Mesenchymal stem cell (in vitro differentiated cells and primary cell): ENCODE measurements around the gene TMEM253.

Experiments
- DNase-seq: peaks from one replicate; pipeline ENCODE4 v3.0.0-alpha.2; 2013
- H2AFZ ChIP-seq: one replicate; pipeline ENCODE4 v1.6.1; 2013; ENCODE audit warnings: low read depth, mild to moderate bottlenecking, control low read depth, inconsistent platforms, low read length, moderate library complexity
- H2AK5ac ChIP-seq: 2 replicates; pipeline ENCODE4 v1.6.1; 2013; ENCODE audit warnings: low read length, moderate library complexity, mild to moderate bottlenecking, inconsistent platforms; ENCODE audit not compliant: severe bottlenecking
- H2BK120ac ChIP-seq: one replicate; pipeline ENCODE4 v1.6.1; 2013; ENCODE audit warnings: low read depth, mild to moderate bottlenecking, inconsistent platforms, low read length, moderate library complexity
- H2BK12ac ChIP-seq, 2 experiments: one replicate each; pipeline ENCODE4 v1.6.1; 2013; ENCODE audit warnings: inconsistent platforms in 2 of 2, low read length in 2 of 2, mild to moderate bottlenecking in 2 of 2, moderate library complexity in 2 of 2, control low read depth in 1 of 2
- H2BK15ac ChIP-seq: one replicate; pipeline ENCODE4 v1.6.1; 2013; ENCODE audit warnings: mild to moderate bottlenecking, low read depth, inconsistent platforms; ENCODE audit not compliant: poor library complexity, severe bottlenecking
- H2BK5ac ChIP-seq: 2 replicates; pipeline ENCODE4 v1.6.1; 2013; ENCODE audit warnings: low read depth, mild to moderate bottlenecking, low read length, control low read depth, inconsistent platforms; ENCODE audit not compliant: poor library complexity, severe bottlenecking
- H3K14ac ChIP-seq, 2 experiments: one replicate each; pipeline ENCODE4 v1.6.1; 2013; ENCODE audit warnings: inconsistent platforms in 2 of 2, low read length in 2 of 2, control low read depth in 1 of 2, mild to moderate bottlenecking in 1 of 2, moderate library complexity in 1 of 2
- H3K18ac ChIP-seq, 2 experiments: one replicate each; pipeline ENCODE4 v1.6.1; 2013; ENCODE audit warnings: inconsistent platforms in 2 of 2, low read length in 2 of 2, control low read depth in 1 of 2, low read depth in 1 of 2, mild to moderate bottlenecking in 1 of 2
- H3K23ac ChIP-seq, 2 experiments: one replicate each; pipeline ENCODE4 v1.6.1; 2013; ENCODE audit warnings: inconsistent platforms in 2 of 2, low read length in 2 of 2, mild to moderate bottlenecking in 2 of 2, moderate library complexity in 2 of 2, control low read depth in 1 of 2
- H3K27ac ChIP-seq: 2 replicates; pipeline ENCODE4 v1.5.1; 2013; ENCODE audit warnings: mild to moderate bottlenecking, moderate library complexity, low read length, control low read depth, inconsistent platforms; ENCODE audit not compliant: poor library complexity, severe bottlenecking
- H3K27me3 ChIP-seq, 2 experiments: 2 replicates each; pipeline versions ENCODE4 v1.6.1 to v1.7.0; 2013; ENCODE audit warnings: low read length in 2 of 2, mild to moderate bottlenecking in 2 of 2, moderate library complexity in 2 of 2, control low read depth in 1 of 2, inconsistent platforms in 1 of 2; ENCODE audit not compliant: control insufficient read depth in 1 of 2, insufficient read depth in 1 of 2
- H3K36me3 ChIP-seq, 2 experiments: 2 replicates each; pipeline versions ENCODE4 v1.6.1 to v1.7.0; 2013; ENCODE audit warnings: low read length in 2 of 2, control low read depth in 1 of 2, inconsistent platforms in 1 of 2, low read depth in 1 of 2, mild to moderate bottlenecking in 1 of 2; ENCODE audit not compliant: insufficient read depth in 2 of 2, control insufficient read depth in 1 of 2
- H3K4ac ChIP-seq, 2 experiments: one replicate each; pipeline ENCODE4 v1.6.1; 2013; ENCODE audit warnings: inconsistent platforms in 2 of 2, low read length in 2 of 2, mild to moderate bottlenecking in 2 of 2, moderate library complexity in 2 of 2, control low read depth in 1 of 2, low read depth in 1 of 2
- H3K4me1 ChIP-seq: 2 replicates; pipeline ENCODE4 v1.6.1; 2013; ENCODE audit warnings: low read depth, low read length, control low read depth; ENCODE audit not compliant: control insufficient read depth, insufficient read depth
- H3K4me2 ChIP-seq: 2 replicates; pipeline ENCODE4 v1.6.1; 2013; ENCODE audit warnings: low read length, mild to moderate bottlenecking, inconsistent platforms; ENCODE audit not compliant: poor library complexity, severe bottlenecking
- H3K4me3 ChIP-seq, 2 experiments: 2 replicates each; pipeline versions ENCODE4 v1.5.1 to v1.7.0; 2013; ENCODE audit warnings: low read length in 2 of 2, mild to moderate bottlenecking in 2 of 2, control low read depth in 1 of 2, low read depth in 1 of 2; ENCODE audit not compliant: insufficient read depth in 1 of 2
- H3K79me1 ChIP-seq: replicated peaks from 2 replicates; pipeline ENCODE4 v1.6.1; 2013; ENCODE audit warnings: mild to moderate bottlenecking, control low read depth, low read length, inconsistent platforms; ENCODE audit not compliant: poor library complexity, severe bottlenecking
- H3K9ac ChIP-seq: 2 replicates; pipeline ENCODE4 v1.7.0; 2013; ENCODE audit warnings: mild to moderate bottlenecking, low read length, moderate library complexity
- H3K9me3 ChIP-seq: 2 replicates; pipeline ENCODE4 v1.7.0; 2013; ENCODE audit warnings: mild to moderate bottlenecking, low read length; ENCODE audit not compliant: control insufficient read depth
- H4K8ac ChIP-seq: one replicate; pipeline ENCODE4 v1.6.1; 2013; ENCODE audit warnings: inconsistent platforms, mild to moderate bottlenecking, low read length, moderate library complexity
- H4K91ac ChIP-seq: one replicate; pipeline ENCODE4 v1.6.1; 2013; ENCODE audit warnings: mild to moderate bottlenecking, low read length, inconsistent platforms
- WGBS: methylation state at CpG from one replicate; pipeline ENCODE4 v1.1.7; 2013; ENCODE audit warnings: mixed read lengths; 5-methylcytosine and 5-hydroxymethylcytosine counted together

TMEM253 gene

DNA sequence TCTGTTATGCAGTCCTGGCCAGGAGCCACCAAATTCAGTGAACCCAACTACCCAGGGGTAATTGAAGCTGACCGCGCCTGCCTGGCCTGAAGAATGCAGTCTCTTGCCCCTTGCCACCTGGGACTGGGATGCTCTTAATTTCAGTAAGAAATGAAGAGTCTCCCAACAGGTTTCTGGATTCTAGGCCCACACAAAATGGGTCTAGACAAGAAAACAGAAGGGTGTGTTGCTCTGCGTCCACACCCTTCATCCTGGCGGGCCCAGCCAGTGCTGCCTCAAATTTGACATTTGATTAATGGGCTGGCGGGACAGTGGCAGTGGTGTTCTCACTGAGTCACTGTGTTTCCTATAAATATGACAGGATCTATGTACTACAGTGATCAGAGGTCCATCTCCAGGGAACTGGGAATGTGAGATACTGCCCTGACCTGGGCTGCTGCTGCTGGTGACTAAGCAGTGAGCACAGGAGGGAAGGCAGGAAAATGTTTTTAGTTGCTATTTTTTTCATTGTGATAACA, 6.5 kb downstream of the TMEM253 start:
- Histone ChIP-seq H3K27ac (peak overlapping the region; percentile 41), H3K36me3 (no peaks in the 10 kb centered on the region), H2BK15ac (no peak overlapping the region), H2AFZ (peak overlapping the region; percentile 92), H2BK12ac (peak overlapping the region in 1 of 2 experiments; percentile 64), H3K4me3 (no peak overlapping the region), H3K79me1 (peaks cover 5% of the 10 kb centered on the region), H4K91ac (no peak overlapping the region), H3K27me3 (peaks cover 0 to 24% of the 10 kb centered on the region in 2 experiments), H4K8ac (no peak overlapping the region), H3K9ac (peak overlapping the region; percentile 99), H2AK5ac (no peak overlapping the region), H2BK5ac (no peak overlapping the region), H3K4me1 (peaks cover 15% of the 10 kb centered on the region), H3K18ac (no peak overlapping the region), H3K23ac (no peak overlapping the region), H3K4me2 (no peak overlapping the region), H3K4ac (no peak overlapping the region), H3K14ac (no peak overlapping the region), H2BK120ac (no peak overlapping the region), H3K9me3 (no peaks in the 10 kb centered on the region)
- WGBS = 52% methylated on average over 5 of the region's 5 CpGs
- peak; percentile 54 for DNase-seq

GRCh38 chr14:21108791-21109190, 7.9 kb downstream of the TMEM253 start:
- Histone ChIP-seq H4K91ac (no peak overlapping the region), H3K4ac (no peak overlapping the region), H4K8ac (no peak overlapping the region), H3K14ac (no peak overlapping the region), H3K36me3 (no peaks in the 10 kb centered on the region), H3K4me2 (no peak overlapping the region), H3K4me1 (peaks cover 8% of the 10 kb centered on the region), H3K27ac (no peak overlapping the region), H2AFZ (no peak overlapping the region), H3K18ac (no peak overlapping the region), H3K79me1 (no peaks in the 10 kb centered on the region), H2BK12ac (no peak overlapping the region), H3K27me3 (peaks cover 0 to 24% of the 10 kb centered on the region in 2 experiments), H3K9me3 (no peaks in the 10 kb centered on the region), H2BK5ac (no peak overlapping the region), H2BK15ac (no peak overlapping the region), H3K4me3 (no peak overlapping the region), H2BK120ac (no peak overlapping the region), H2AK5ac (no peak overlapping the region), H3K9ac (no peak overlapping the region), H3K23ac (no peak overlapping the region)
- WGBS = 96% methylated on average over 1 of the region's 4 CpGs
- no peak for DNase-seq

- H3K4me2 ChIP-seq = no peak overlapping the region
- H2BK5ac ChIP-seq = no peak overlapping the region
Measured at GRCh38 chr14:21109377-21110138, 8.7 kb downstream of the TMEM253 start.

GRCh38 chr14:21112255-21112654, 11.4 kb downstream of the TMEM253 start:
- Histone ChIP-seq H3K27me3 (peaks cover 0 to 24% of the 10 kb centered on the region in 2 experiments), H3K4ac (no peak overlapping the region), H3K18ac (no peak overlapping the region), H3K14ac (no peak overlapping the region), H3K36me3 (no peaks in the 10 kb centered on the region), H3K27ac (no peak overlapping the region), H2BK15ac (no peak overlapping the region), H3K4me2 (no peak overlapping the region), H2BK5ac (no peak overlapping the region), H2BK12ac (no peak overlapping the region), H2AFZ (no peak overlapping the region), H3K79me1 (no peaks in the 10 kb centered on the region), H3K9ac (no peak overlapping the region), H4K8ac (no peak overlapping the region), H3K4me1 (peaks cover 2% of the 10 kb centered on the region), H4K91ac (no peak overlapping the region), H3K23ac (no peak overlapping the region), H3K4me3 (no peak overlapping the region), H2BK120ac (no peak overlapping the region), H3K9me3 (no peaks in the 10 kb centered on the region), H2AK5ac (no peak overlapping the region)
- WGBS = 93% methylated on average over 3 of the region's 4 CpGs
- DNase-seq = no peak

More at GRCh38 chr14:21109377-21110138, 8.7 kb downstream of the TMEM253 start:
- H3K18ac ChIP-seq = no peak overlapping the region
- H3K27me3 ChIP-seq = peaks cover 0 to 24% of the 10 kb centered on the region in 2 experiments
- no peak overlapping the region for H3K23ac ChIP-seq
- no peak overlapping the region for H3K4ac ChIP-seq
- no peak overlapping the region for H4K8ac ChIP-seq
- no peak overlapping the region for H2BK120ac ChIP-seq
- H2BK15ac ChIP-seq = no peak overlapping the region
- H3K4me1 ChIP-seq = peaks cover 8% of the 10 kb centered on the region
- no peaks in the 10 kb centered on the region for H3K79me1 ChIP-seq
- no peaks in the 10 kb centered on the region for H3K9me3 ChIP-seq
- WGBS = 92% methylated on average over 5 of the region's 6 CpGs
- no peak overlapping the region for H2AFZ ChIP-seq
- DNase-seq = no peak
- H3K14ac ChIP-seq = no peak overlapping the region
- no peak overlapping the region for H2BK12ac ChIP-seq
- H4K91ac ChIP-seq = no peak overlapping the region
- H3K9ac ChIP-seq = no peak overlapping the region
- H3K36me3 ChIP-seq = no peaks in the 10 kb centered on the region
- H3K4me3 ChIP-seq = no peak overlapping the region
- H3K27ac ChIP-seq = no peak overlapping the region
- no peak overlapping the region for H2AK5ac ChIP-seq
